Ovary (tissue), 3 donors: ENCODE data around the gene SRRM1.

ENCODE experiments used
- EP300 ChIP-seq: sonication (generic); formaldehyde crosslinking; IDR thresholded peaks from one replicate; pipeline ENCODE4 v1.6.1; 2017; ENCODE audit warnings: antibody characterized with exemption
- TF ChIP-seq, protein P1 (sequence below), 3 donors: fragments of 450-650 bp in 2 of 3; fragments of 200-600 bp in 1 of 3; IDR thresholded peaks; one replicate each; pipeline versions ENCODE4 v1.5.1 to v1.8.0; 2016 to 2022; ENCODE audit warnings: antibody characterized with exemption in 3 of 3, mild to moderate bottlenecking in 1 of 3
- donor health status: DM: no; HTN: no; CAD: no.

DNA sequence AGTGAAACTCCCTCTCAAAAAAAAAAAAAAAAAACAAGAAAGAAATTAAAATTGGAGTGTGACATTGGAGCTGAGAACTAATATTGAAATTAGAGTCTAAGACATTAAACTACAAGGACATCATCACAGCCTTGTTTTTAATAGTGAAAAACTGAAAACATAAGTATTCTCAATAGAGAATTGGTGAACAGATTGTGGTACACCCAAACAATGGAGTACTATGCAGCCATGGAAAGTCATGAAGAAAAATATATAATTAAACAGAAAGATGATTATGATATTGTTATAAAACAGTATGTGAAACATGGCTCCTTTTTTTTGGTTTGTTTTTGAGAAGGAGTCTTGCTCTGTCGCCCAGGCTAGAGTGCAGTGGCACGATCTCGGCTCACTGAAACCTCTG is 43.8 kb upstream of the SRRM1 start:
- TF ChIP-seq, protein P1, sequence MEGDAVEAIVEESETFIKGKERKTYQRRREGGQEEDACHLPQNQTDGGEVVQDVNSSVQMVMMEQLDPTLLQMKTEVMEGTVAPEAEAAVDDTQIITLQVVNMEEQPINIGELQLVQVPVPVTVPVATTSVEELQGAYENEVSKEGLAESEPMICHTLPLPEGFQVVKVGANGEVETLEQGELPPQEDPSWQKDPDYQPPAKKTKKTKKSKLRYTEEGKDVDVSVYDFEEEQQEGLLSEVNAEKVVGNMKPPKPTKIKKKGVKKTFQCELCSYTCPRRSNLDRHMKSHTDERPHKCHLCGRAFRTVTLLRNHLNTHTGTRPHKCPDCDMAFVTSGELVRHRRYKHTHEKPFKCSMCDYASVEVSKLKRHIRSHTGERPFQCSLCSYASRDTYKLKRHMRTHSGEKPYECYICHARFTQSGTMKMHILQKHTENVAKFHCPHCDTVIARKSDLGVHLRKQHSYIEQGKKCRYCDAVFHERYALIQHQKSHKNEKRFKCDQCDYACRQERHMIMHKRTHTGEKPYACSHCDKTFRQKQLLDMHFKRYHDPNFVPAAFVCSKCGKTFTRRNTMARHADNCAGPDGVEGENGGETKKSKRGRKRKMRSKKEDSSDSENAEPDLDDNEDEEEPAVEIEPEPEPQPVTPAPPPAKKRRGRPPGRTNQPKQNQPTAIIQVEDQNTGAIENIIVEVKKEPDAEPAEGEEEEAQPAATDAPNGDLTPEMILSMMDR (IDR thresholded peaks at IDR 0.05): no peak
- no peak for TF ChIP-seq EP300
